CD8-positive, alpha-beta memory T cell (primary cell): ENCODE measurements around the gene FOXA1. TPM values are rescaled to one million over a fixed set of nuclear protein-coding genes. Genes with fewer than 3 reads are reported as not detected.

Source experiments
- CTCF ChIA-PET: fragments of 350-600 bp; sonication (Branson Sonifier 250); formaldehyde crosslinking; loops from one replicate; lab custom pipeline; 2021; ENCODE audit warnings: antibody characterized with exemption; lab: Charles Lee
- POLR2A ChIA-PET: fragments of 350-600 bp; sonication (Branson Sonifier 250); formaldehyde crosslinking; loops from one replicate; lab custom pipeline; 2021; ENCODE audit warnings: antibody characterized with exemption; lab: Charles Lee
- DNase-seq, 5 donors: peaks; one replicate each; pipeline versions ENCODE4 v3.0.0 to v3.0.0-alpha.2; 2020 to 2022; ENCODE audit warnings: mixed read lengths in 1 of 5
- H3K27ac ChIP-seq: one replicate; pipeline ENCODE4 v1.7.0; 2013; ENCODE audit warnings: low read depth, mild to moderate bottlenecking, low read length, moderate library complexity
- H3K27me3 ChIP-seq: 2 replicates; pipeline ENCODE4 v1.7.0; 2013; ENCODE audit warnings: low read length, mild to moderate bottlenecking; ENCODE audit not compliant: insufficient read depth, poor library complexity, severe bottlenecking
- H3K36me3 ChIP-seq: 2 replicates; pipeline ENCODE4 v1.7.0; 2013; ENCODE audit warnings: mild to moderate bottlenecking, low read length, moderate library complexity; ENCODE audit not compliant: insufficient read depth
- H3K4me1 ChIP-seq: 2 replicates; pipeline ENCODE4 v1.7.0; 2013; ENCODE audit warnings: mild to moderate bottlenecking, low read length, moderate library complexity; ENCODE audit not compliant: insufficient read depth
- H3K4me3 ChIP-seq: 2 replicates; pipeline ENCODE4 v1.7.0; 2013; ENCODE audit warnings: mild to moderate bottlenecking, low read length
- H3K9me3 ChIP-seq: 2 replicates; pipeline ENCODE4 v1.7.0; 2013; ENCODE audit warnings: mild to moderate bottlenecking, low read length
- H3K27ac Mint-ChIP-seq, 8 donors: one replicate each; pipeline ENCODE4 v1.8.0; 2020 to 2021; ENCODE audit warnings: mixed read lengths in 8 of 8, mild to moderate bottlenecking in 6 of 8, inconsistent platforms in 3 of 8, moderate library complexity in 3 of 8
- H3K27me3 Mint-ChIP-seq, 2 donors: one replicate each; pipeline ENCODE4 v1.8.0; 2020 to 2021; ENCODE audit warnings: mixed read lengths in 2 of 2, mild to moderate bottlenecking in 1 of 2, moderate library complexity in 1 of 2
- H3K36me3 Mint-ChIP-seq, 3 donors: one replicate each; pipeline ENCODE4 v1.8.0; 2020 to 2021; ENCODE audit warnings: mixed read lengths in 3 of 3, inconsistent platforms in 1 of 3, mild to moderate bottlenecking in 1 of 3
- H3K4me1 Mint-ChIP-seq, 3 donors: one replicate each; pipeline ENCODE4 v1.8.0; 2020 to 2021; ENCODE audit warnings: mixed read lengths in 3 of 3, inconsistent platforms in 1 of 3, mild to moderate bottlenecking in 1 of 3
- H3K4me3 Mint-ChIP-seq, 7 donors: one replicate each; pipeline ENCODE4 v1.8.0; 2020 to 2021; ENCODE audit warnings: mixed read lengths in 7 of 7, mild to moderate bottlenecking in 6 of 7, moderate library complexity in 4 of 7, inconsistent platforms in 2 of 7
- H3K9me3 Mint-ChIP-seq, 5 donors: one replicate each; pipeline ENCODE4 v1.8.0; 2020 to 2022; ENCODE audit warnings: mixed read lengths in 5 of 5, mild to moderate bottlenecking in 3 of 5, moderate library complexity in 2 of 5, inconsistent platforms in 1 of 5
- polyA plus RNA-seq: library from polyadenylated mRNA; unstranded; fragments of 300-500 nt; fragmentation: Illumina TruSeq; gene quantifications from one replicate; pipeline ENCODE4 v1.2.3, GENCODE V29; 2021
- total RNA-seq, 2 experiments: library from RNA; stranded (reverse); gene quantifications; one replicate each; pipeline ENCODE4 v1.2.3, GENCODE V29; 2021

Gene FOXA1
- total and polyA plus RNA-seq, 3 experiments from 2014 or later: 0.42 TPM; not detected in 2

DNA sequence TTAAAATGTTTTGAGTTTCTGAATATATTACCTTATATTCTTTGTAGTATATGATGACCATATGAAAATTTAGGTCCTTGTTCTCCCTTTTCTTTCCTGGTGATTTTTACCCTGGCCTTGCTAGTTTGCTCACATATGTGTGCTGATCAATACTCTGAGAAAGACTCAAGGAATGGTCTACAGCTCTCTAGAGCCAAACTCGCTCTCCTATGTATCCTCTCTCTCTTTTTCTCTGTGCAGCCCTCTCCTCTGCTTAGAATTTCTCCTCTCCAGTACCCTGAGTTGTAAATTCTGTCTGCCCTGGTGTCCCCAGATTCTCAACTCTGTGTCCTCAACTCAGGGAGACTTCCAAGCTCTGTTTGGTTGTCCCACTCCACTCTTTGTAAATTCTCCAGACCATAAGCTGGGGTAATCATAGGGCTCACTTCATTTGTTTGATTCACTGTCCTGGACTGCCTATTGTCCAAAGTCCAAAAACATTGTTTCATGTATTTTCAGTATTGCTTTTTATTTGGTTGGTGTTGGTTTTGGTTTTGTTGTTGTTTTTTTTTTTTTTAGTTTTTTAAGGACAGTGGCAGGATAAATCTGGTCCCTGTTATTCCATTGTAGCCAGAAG is 41.0 kb downstream of the FOXA1 start:
- H3K4me3 Mint-ChIP-seq: no peak overlapping the region
- Histone ChIP-seq H3K27ac (no peak overlapping the region), H3K9me3 (no peaks in the 10 kb centered on the region), H3K27me3 (no peaks in the 10 kb centered on the region), H3K36me3 (no peaks in the 10 kb centered on the region), H3K4me1 (no peaks in the 10 kb centered on the region), H3K4me3 (no peak overlapping the region)
- no peaks in the 10 kb centered on the region for H3K36me3 Mint-ChIP-seq
- DNase-seq: no peak
- ChIA-PET POLR2A (no interaction called here), CTCF (no interaction called here)
- H3K4me1 Mint-ChIP-seq: no peaks in the 10 kb centered on the region
- H3K27me3 Mint-ChIP-seq: peaks cover 0 to 1% of the 10 kb centered on the region in 2 donors
- no peak overlapping the region for H3K27ac Mint-ChIP-seq
- H3K9me3 Mint-ChIP-seq: peaks cover 5 to 26% (median 14%) of the 10 kb centered on the region in 5 donors

DNA sequence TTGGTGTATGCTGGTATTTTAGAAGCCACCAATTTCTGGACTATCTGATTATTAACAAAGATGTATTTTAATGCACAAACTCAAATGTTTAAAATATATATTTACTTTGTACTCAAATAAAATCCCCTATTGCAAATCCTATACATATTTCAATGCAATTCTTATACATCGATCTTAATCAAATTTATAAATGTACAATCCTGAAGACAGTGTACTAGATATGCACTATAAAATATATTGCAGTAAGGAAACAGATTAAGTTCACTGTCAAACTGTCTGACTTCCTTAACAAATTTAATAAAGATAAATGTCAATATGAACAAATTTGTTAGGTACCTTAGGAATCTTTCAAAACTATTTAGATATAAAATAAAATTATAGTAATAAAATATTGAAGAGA is 43.9 kb downstream of the FOXA1 start:
- no peaks in the 10 kb centered on the region for H3K27me3 Mint-ChIP-seq
- no peaks in the 10 kb centered on the region for H3K36me3 Mint-ChIP-seq
- H3K27ac ChIP-seq: no peak overlapping the region
- no peaks in the 10 kb centered on the region for H3K27me3 ChIP-seq
- H3K4me3 ChIP-seq: no peak overlapping the region
- CTCF ChIA-PET: no interaction called here
- H3K4me3 Mint-ChIP-seq: no peak overlapping the region
- no peak for DNase-seq
- H3K4me1 ChIP-seq: no peaks in the 10 kb centered on the region
- no peaks in the 10 kb centered on the region for H3K9me3 ChIP-seq
- H3K27ac Mint-ChIP-seq: no peak overlapping the region
- H3K36me3 ChIP-seq: no peaks in the 10 kb centered on the region
- POLR2A ChIA-PET: no interaction called here
- no peaks in the 10 kb centered on the region for H3K4me1 Mint-ChIP-seq
- H3K9me3 Mint-ChIP-seq: peaks cover 0 to 14% (median 6%) of the 10 kb centered on the region in 5 donors

DNA sequence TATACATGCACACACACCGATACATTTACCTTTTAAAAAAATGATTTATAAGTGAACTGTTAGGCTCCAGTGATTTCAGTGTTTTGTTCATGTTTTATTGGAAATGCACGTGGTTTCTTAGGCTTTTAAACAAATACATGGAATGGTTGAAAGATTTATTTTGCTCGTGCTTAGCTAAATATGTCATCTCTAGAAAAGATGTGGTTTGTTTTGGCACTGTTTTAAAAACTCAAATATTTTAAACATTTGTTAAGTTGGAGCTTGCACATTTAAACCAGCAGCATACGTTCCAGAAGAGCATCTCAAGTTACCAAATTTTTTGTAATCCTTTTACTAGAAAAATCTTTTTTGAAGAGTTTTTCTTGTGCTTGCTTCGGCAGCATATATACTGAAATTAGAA is 44.5 kb downstream of the FOXA1 start:
- no peaks in the 10 kb centered on the region for H3K4me1 ChIP-seq
- Mint-ChIP-seq H3K9me3 (peaks cover 0 to 14% (median 6%) of the 10 kb centered on the region in 5 donors), H3K4me1 (no peaks in the 10 kb centered on the region), H3K4me3 (no peak overlapping the region), H3K27me3 (no peaks in the 10 kb centered on the region), H3K36me3 (no peaks in the 10 kb centered on the region), H3K27ac (no peak overlapping the region)
- no peaks in the 10 kb centered on the region for H3K36me3 ChIP-seq
- no peak overlapping the region for H3K4me3 ChIP-seq
- no peaks in the 10 kb centered on the region for H3K9me3 ChIP-seq
- CTCF ChIA-PET: no interaction called here
- POLR2A ChIA-PET: no interaction called here
- DNase-seq: no peak
- no peaks in the 10 kb centered on the region for H3K27me3 ChIP-seq
- H3K27ac ChIP-seq: no peak overlapping the region

DNA sequence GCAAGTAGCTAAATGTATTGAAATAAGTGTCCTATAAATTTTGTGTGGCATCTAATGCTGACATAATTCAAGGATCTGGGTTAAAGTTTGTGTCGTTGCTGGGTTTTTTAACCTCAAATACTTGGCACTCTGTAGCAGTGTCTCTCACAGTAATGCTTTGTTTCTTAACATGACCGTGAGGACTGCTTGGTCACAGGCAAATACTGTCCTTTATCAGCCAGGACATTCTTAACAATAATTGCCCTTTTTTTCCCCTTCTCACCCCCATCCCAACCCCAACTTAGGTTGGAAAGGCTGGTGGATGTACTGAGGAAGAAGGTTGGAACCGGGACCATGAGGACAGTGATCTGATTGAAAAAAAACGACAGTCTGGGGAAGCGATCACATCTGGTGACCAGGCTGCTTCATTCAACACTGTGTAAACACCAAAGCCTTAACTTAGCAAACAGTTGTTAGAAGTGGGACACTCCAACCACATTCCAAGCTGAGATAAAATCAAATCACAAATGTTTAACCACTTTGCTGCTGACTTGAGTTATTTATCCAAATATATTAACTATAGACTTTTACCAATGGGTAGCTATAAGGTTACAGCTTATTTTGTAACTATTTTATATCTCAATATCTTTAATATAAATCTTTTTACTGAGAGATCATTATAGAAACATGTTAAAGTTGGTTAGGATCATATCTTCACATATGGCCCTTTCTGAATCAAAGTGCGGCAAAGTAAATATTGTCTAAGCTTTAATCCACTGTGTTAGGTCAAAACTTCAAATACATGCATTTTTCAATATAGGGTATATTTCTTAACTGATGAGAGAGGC is 48.2 kb downstream of the FOXA1 start:
- Histone ChIP-seq H3K36me3 (no peaks in the 10 kb centered on the region), H3K27me3 (no peaks in the 10 kb centered on the region), H3K4me1 (no peaks in the 10 kb centered on the region), H3K9me3 (no peaks in the 10 kb centered on the region), H3K4me3 (no peak overlapping the region), H3K27ac (no peak overlapping the region)
- Mint-ChIP-seq H3K4me3 (no peak overlapping the region), H3K27me3 (no peaks in the 10 kb centered on the region), H3K9me3 (peaks cover 0 to 8% (median 0%) of the 10 kb centered on the region in 5 donors), H3K27ac (no peak overlapping the region), H3K4me1 (no peaks in the 10 kb centered on the region), H3K36me3 (no peaks in the 10 kb centered on the region)
- ChIA-PET CTCF (no interaction called here), POLR2A (no interaction called here)
- DNase-seq: no peak

DNA sequence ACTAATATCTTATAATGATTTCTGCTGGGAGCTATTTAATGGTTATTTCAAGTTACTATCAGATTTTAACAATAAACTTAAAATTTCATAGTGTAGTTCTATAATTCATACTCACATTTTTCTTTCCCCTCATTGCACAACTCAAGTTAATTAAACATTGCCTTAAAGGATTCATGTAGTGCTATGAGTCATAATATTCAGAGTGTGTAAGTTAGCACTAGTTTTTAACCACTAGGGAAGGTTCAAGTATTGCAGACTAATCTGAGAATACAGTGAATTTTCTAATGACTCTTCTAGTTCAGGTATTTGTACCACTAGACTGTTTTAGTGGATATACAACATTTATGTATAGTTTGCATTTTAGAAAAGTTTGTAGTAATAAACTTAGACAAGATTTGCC is 49.9 kb downstream of the FOXA1 start:
- Mint-ChIP-seq H3K9me3 (peaks cover 0 to 8% (median 0%) of the 10 kb centered on the region in 5 donors), H3K36me3 (no peaks in the 10 kb centered on the region), H3K4me3 (no peak overlapping the region), H3K27me3 (no peaks in the 10 kb centered on the region), H3K27ac (no peak overlapping the region), H3K4me1 (no peaks in the 10 kb centered on the region)
- no peak overlapping the region for H3K27ac ChIP-seq
- ChIA-PET POLR2A (no interaction called here), CTCF (no interaction called here)
- H3K4me3 ChIP-seq: no peak overlapping the region
- no peak for DNase-seq
- no peaks in the 10 kb centered on the region for H3K4me1 ChIP-seq
- H3K36me3 ChIP-seq: no peaks in the 10 kb centered on the region
- no peaks in the 10 kb centered on the region for H3K9me3 ChIP-seq
- H3K27me3 ChIP-seq: no peaks in the 10 kb centered on the region

DNA sequence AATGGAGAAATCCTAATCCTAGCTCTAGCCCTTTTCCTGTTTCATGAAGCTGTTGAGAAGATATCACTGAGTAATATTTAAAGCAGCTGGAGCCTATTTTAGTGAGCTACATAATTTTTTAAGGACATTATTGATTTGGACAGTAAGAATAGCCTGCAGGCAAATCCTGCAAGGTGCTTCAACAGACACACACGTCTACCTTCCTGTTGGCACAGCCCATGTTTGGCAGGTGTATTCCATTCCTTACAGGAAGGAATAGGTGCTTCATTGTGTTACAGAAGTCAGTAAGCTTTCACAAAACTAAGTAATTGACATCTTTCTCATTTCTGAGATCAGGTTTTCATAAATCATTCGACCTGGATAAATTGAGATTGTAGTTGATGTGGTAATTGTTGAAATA is 50.6 kb downstream of the FOXA1 start:
- POLR2A ChIA-PET: no interaction called here
- Mint-ChIP-seq H3K27ac (no peak overlapping the region), H3K9me3 (peaks cover 0 to 9% (median under 1%) of the 10 kb centered on the region in 5 donors), H3K4me3 (no peak overlapping the region), H3K36me3 (no peaks in the 10 kb centered on the region), H3K4me1 (no peaks in the 10 kb centered on the region), H3K27me3 (no peaks in the 10 kb centered on the region)
- CTCF ChIA-PET: no interaction called here
- H3K27me3 ChIP-seq: no peaks in the 10 kb centered on the region
- no peak for DNase-seq
- no peaks in the 10 kb centered on the region for H3K36me3 ChIP-seq
- H3K4me3 ChIP-seq: no peak overlapping the region
- H3K4me1 ChIP-seq: no peaks in the 10 kb centered on the region
- no peaks in the 10 kb centered on the region for H3K9me3 ChIP-seq
- H3K27ac ChIP-seq: no peak overlapping the region

DNA sequence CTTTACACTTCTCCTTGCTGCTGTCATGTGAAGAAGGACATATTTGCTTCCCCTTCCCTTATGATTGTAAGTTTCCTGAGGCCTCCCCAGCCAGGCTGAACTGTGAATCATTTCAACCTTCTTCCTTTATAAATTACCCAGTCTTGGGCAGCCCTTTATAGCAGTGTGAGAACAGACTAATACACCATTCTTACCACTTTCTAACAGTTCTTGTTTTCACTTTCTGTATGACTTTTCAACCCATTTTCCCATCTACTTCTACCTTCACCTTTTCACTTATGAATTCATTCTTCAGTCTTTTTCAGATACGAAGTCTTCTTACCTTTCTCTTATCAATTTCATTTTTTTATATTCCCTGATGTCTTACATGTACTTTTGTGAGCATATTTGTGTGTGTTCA is 55.1 kb downstream of the FOXA1 start:
- POLR2A ChIA-PET: no interaction called here
- Mint-ChIP-seq H3K27ac (no peak overlapping the region), H3K9me3 (peaks cover 0 to 17% (median 3%) of the 10 kb centered on the region in 5 donors), H3K27me3 (peaks cover 0 to 2% of the 10 kb centered on the region in 2 donors), H3K36me3 (no peaks in the 10 kb centered on the region), H3K4me1 (no peaks in the 10 kb centered on the region), H3K4me3 (no peak overlapping the region)
- no peak for DNase-seq
- no peaks in the 10 kb centered on the region for H3K27me3 ChIP-seq
- H3K4me1 ChIP-seq: no peaks in the 10 kb centered on the region
- no peaks in the 10 kb centered on the region for H3K36me3 ChIP-seq
- H3K4me3 ChIP-seq: no peak overlapping the region
- no peak overlapping the region for H3K27ac ChIP-seq
- no peaks in the 10 kb centered on the region for H3K9me3 ChIP-seq
- CTCF ChIA-PET: no interaction called here
